GM23338 (cell line): ENCODE measurements around the gene ARHGAP30. TPM values are rescaled to one million over a fixed set of nuclear protein-coding genes. Genes with fewer than 3 reads are reported as not detected.

Experiments
- ATAC-seq: fragments of 200-7000 bp; cut with Tn5 transposase; 3 replicates; pipeline ENCODE4 v1.9.1; 2020
- DNase-seq: peaks from one replicate; pipeline ENCODE4 v3.0.0-alpha.2; 2015; ENCODE audit warnings: low spot score
- H2AFZ ChIP-seq: fragments of 200-600 bp; sonication (generic); 2 replicates; pipeline ENCODE4 v1.8.0; 2016; ENCODE audit warnings: antibody characterized with exemption, mild to moderate bottlenecking, moderate library complexity
- H3F3A ChIP-seq: fragments of 200-600 bp; sonication (generic); replicated peaks from 2 replicates; pipeline ENCODE4 v1.8.0; 2017; ENCODE audit warnings: antibody characterized with exemption, mixed run types, low read depth
- H3K27ac ChIP-seq: fragments of 200-600 bp; sonication (generic); 2 replicates; pipeline ENCODE4 v1.6.1; 2016; ENCODE audit warnings: low read depth
- H3K27me3 ChIP-seq: fragments of 200-600 bp; sonication (generic); 2 replicates; pipeline ENCODE4 v1.8.0; 2016; ENCODE audit warnings: mild to moderate bottlenecking, mixed run types, moderate library complexity; ENCODE audit not compliant: insufficient read depth
- H3K36me3 ChIP-seq: fragments of 200-600 bp; sonication (generic); 2 replicates; pipeline ENCODE4 v1.8.0; 2016; ENCODE audit warnings: mild to moderate bottlenecking; ENCODE audit not compliant: insufficient read depth
- H3K4me1 ChIP-seq: fragments of 200-600 bp; sonication (generic); 2 replicates; pipeline ENCODE4 v1.8.0; 2016; ENCODE audit warnings: mild to moderate bottlenecking, moderate library complexity; ENCODE audit not compliant: insufficient read depth
- H3K4me2 ChIP-seq: fragments of 200-600 bp; sonication (generic); 2 replicates; pipeline ENCODE4 v1.7.1; 2017; ENCODE audit warnings: mixed run types
- H3K4me3 ChIP-seq: fragments of 200-600 bp; sonication (generic); 2 replicates; pipeline ENCODE4 v1.6.1; 2016; ENCODE audit warnings: mixed run types
- H3K79me2 ChIP-seq: fragments of 200-600 bp; sonication (generic); replicated peaks from 2 replicates; pipeline ENCODE4 v1.8.0; 2017; ENCODE audit warnings: mild to moderate bottlenecking; ENCODE audit not compliant: insufficient read depth
- H3K9me2 ChIP-seq: fragments of 200-600 bp; sonication (generic); 2 replicates; pipeline ENCODE4 v1.8.0; 2017; ENCODE audit not compliant: insufficient read depth
- H4K20me1 ChIP-seq: fragments of 200-600 bp; sonication (generic); replicated peaks from 2 replicates; pipeline ENCODE4 v1.8.0; 2017; ENCODE audit warnings: mild to moderate bottlenecking; ENCODE audit not compliant: insufficient read depth
- H3K27ac Mint-ChIP-seq: 2 replicates; pipeline ENCODE4 v1.8.0; 2020; ENCODE audit warnings: inconsistent platforms, mild to moderate bottlenecking, moderate library complexity, mixed read lengths
- H3K27me3 Mint-ChIP-seq: 3 replicates; pipeline ENCODE4 v1.8.0; 2022; ENCODE audit warnings: low read depth, mild to moderate bottlenecking, moderate library complexity, mixed read lengths, inconsistent platforms; ENCODE audit not compliant: insufficient read depth, poor library complexity
- H3K36me3 Mint-ChIP-seq: 3 replicates; pipeline ENCODE4 v1.8.0; 2021; ENCODE audit warnings: low read depth, mild to moderate bottlenecking, inconsistent platforms, moderate library complexity, mixed read lengths
- H3K4me1 Mint-ChIP-seq: 3 replicates; pipeline ENCODE4 v1.8.0; 2020; ENCODE audit warnings: mild to moderate bottlenecking, inconsistent platforms, mixed read lengths
- H3K4me3 Mint-ChIP-seq: 3 replicates; pipeline ENCODE4 v1.8.0; 2021; ENCODE audit warnings: moderate library complexity, mild to moderate bottlenecking, inconsistent platforms, mixed read lengths
- H3K9me3 Mint-ChIP-seq: 3 replicates; pipeline ENCODE4 v1.8.0; 2020; ENCODE audit warnings: moderate library complexity, mild to moderate bottlenecking, inconsistent platforms, mixed read lengths
- CREB1 ChIP-seq: fragments of 250-450 bp; sonication (Bioruptor Pico); IDR thresholded peaks from 2 replicates; pipeline ENCODE4 v1.5.0; 2020; ENCODE audit warnings: low read depth, mild to moderate bottlenecking, moderate library complexity
- EZH2 ChIP-seq: fragments of 200-600 bp; sonication (generic); IDR thresholded peaks from one replicate; pipeline ENCODE4 v1.8.0; 2017; ENCODE audit warnings: antibody characterized with exemption, mild to moderate bottlenecking, low read depth; ENCODE audit not compliant: unreplicated experiment
- EZH2phosphoT487 ChIP-seq: fragments of 200-600 bp; sonication (generic); IDR thresholded peaks from one replicate; pipeline ENCODE4 v1.8.1; 2018; ENCODE audit warnings: antibody characterized with exemption; ENCODE audit not compliant: unreplicated experiment
- JUNB ChIP-seq: IDR thresholded peaks from one replicate; pipeline ENCODE4 v1.6.1; 2016; ENCODE audit warnings: antibody characterized with exemption; ENCODE audit not compliant: unreplicated experiment
- POLR2AphosphoS5 ChIP-seq: IDR thresholded peaks from 2 replicates; pipeline ENCODE4 v1.6.1; 2016; ENCODE audit warnings: antibody characterized with exemption, low read depth
- STAT1 ChIP-seq: IDR thresholded peaks from one replicate; pipeline ENCODE4 v1.6.1; 2016; ENCODE audit warnings: antibody characterized with exemption; ENCODE audit not compliant: unreplicated experiment
- ZNF114 ChIP-seq: fragments of 250-450 bp; sonication (Bioruptor Pico); IDR thresholded peaks from 2 replicates; pipeline ENCODE4 v1.5.0; 2020; ENCODE audit warnings: mild to moderate bottlenecking, moderate library complexity
- ZNF331 ChIP-seq: fragments of 250-450 bp; sonication (Bioruptor Pico); IDR thresholded peaks from 2 replicates; pipeline ENCODE4 v1.5.0; 2020; ENCODE audit warnings: low read depth, mild to moderate bottlenecking, moderate library complexity
- polyA plus RNA-seq: library from polyadenylated mRNA; unstranded; fragments of >200 nt; fragmentation: Nextera tagmentation; extraction: Ambion mirVana; gene quantifications from 2 replicates; pipeline ENCODE4 v1.2.1, GENCODE V29; 2016
- total RNA-seq: library from RNA; depleted of rRNA; stranded (reverse); fragments of >200 nt; shearing (Covaris generic); gene quantifications from 2 replicates; pipeline ENCODE4 v1.2.3, GENCODE V29; 2014
- TF ChIP-seq, protein P1 (sequence below): IDR thresholded peaks from one replicate; pipeline ENCODE4 v1.6.1; 2018; ENCODE audit warnings: antibody characterized with exemption; ENCODE audit not compliant: unreplicated experiment
- TF ChIP-seq, protein P2 (sequence below): IDR thresholded peaks from 2 replicates; pipeline ENCODE4 v1.6.1; 2016; ENCODE audit warnings: antibody characterized with exemption

ARHGAP30 gene
- total and polyA plus RNA-seq, 2 experiments from 2014 or later = 0.45 TPM; not detected in 1

DNA sequence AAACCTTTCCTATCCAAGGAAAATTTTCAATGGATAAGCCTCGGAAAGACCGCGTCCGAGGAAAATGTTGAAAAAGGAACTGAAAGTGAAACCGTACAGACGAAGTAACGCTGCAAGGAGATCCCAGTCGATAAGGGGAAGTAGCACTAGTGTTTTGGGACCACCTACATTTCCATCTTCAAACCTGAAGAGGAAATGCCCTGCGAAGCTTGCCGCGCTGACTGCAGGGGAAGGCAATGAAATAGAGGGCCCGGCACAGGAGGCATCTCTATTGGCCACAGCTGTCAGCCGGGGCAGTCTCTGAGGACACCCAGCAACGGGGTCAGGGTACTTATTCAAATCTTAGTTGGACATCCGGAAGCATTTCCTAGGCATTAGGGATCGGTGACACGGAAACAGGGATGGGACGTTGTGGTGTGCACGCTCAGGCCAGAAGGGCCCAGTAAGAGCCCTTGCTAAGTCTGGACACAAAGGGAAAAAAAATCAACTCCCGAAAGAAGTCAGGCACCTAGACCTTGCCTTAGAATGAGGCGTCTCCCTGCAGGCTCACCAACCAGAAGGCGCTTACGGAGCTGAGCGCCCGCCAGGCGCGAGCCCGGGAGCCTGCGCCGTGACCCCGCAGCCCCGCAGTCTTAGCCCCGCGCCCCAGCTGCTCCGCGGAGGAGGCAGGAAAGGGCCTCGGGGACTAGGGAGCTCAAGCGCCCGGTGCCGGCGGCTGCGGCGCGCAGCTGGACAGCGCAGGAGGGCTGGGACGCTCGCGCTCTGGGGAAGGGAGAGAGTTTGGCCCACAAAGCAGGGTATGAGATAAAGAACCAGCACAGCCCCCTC is 24.6 kb downstream of the ARHGAP30 start:
- peaks cover 54% of the 10 kb centered on the region for H3K36me3 Mint-ChIP-seq
- Histone ChIP-seq H3K9me2 (peaks cover 15% of the 10 kb centered on the region), H3K4me1 (peaks cover 7% of the 10 kb centered on the region), H3K4me3 (peak overlapping the region; percentile 52), H3K79me2 (peaks cover 27% of the 10 kb centered on the region), H4K20me1 (no peaks in the 10 kb centered on the region; the same call in 1 of the 2 replicates), H3K36me3 (peaks cover 19% of the 10 kb centered on the region), H3F3A (peaks cover 22% of the 10 kb centered on the region), H3K27me3 (peaks cover 5% of the 10 kb centered on the region; the same call in 1 of the 2 replicates), H2AFZ (no peak overlapping the region), H3K4me2 (peak overlapping the region; percentile 86), H3K27ac (peak overlapping the region; percentile 90)
- peak overlapping the region; percentile 97 for H3K4me3 Mint-ChIP-seq
- H3K27me3 Mint-ChIP-seq = peaks cover 19% of the 10 kb centered on the region
- peaks cover 25% of the 10 kb centered on the region for H3K4me1 Mint-ChIP-seq
- ATAC-seq = peak; percentile 67
- DNase-seq = peak; percentile 76
- H3K9me3 Mint-ChIP-seq = peaks cover 38% of the 10 kb centered on the region
- TF ChIP-seq POLR2AphosphoS5 (no peak), CREB1 (CRISPR knock-in tag) (0 out of 2 replicates have a peak, but pooled peaks have one; percentile 8), EZH2 (no peak)
- H3K27ac Mint-ChIP-seq = peak overlapping the region; percentile 99

- peaks cover 19% of the 10 kb centered on the region for H3K36me3 ChIP-seq
- Mint-ChIP-seq H3K36me3 (peaks cover 60% of the 10 kb centered on the region), H3K27me3 (peaks cover 19% of the 10 kb centered on the region), H3K27ac (peak overlapping the region; percentile 88; the same call in 1 of the 2 replicates), H3K4me3 (peak overlapping the region; percentile 97), H3K9me3 (peaks cover 33% of the 10 kb centered on the region), H3K4me1 (peaks cover 25% of the 10 kb centered on the region)
- peaks cover 15% of the 10 kb centered on the region; the same call in 1 of the 2 replicates for H3K9me2 ChIP-seq
- DNase-seq = peak; percentile 27
- H3K4me1 ChIP-seq = peaks cover 8% of the 10 kb centered on the region
- peaks cover 27% of the 10 kb centered on the region for H3F3A ChIP-seq
- H3K79me2 ChIP-seq = peaks cover 27% of the 10 kb centered on the region
- no peak overlapping the region for H2AFZ ChIP-seq
- H4K20me1 ChIP-seq = no peaks in the 10 kb centered on the region; the same call in 1 of the 2 replicates
- peaks cover 5% of the 10 kb centered on the region; the same call in 1 of the 2 replicates for H3K27me3 ChIP-seq
- H3K4me2 ChIP-seq = peak overlapping the region; percentile 86
- H3K27ac ChIP-seq = 0 out of 2 replicates have a peak overlapping the region, but pooled peaks have one; percentile 12
- H3K4me3 ChIP-seq = peak overlapping the region; percentile 52
- ATAC-seq = no peak
- TF ChIP-seq ZNF331 (CRISPR knock-in tag) (no peak), STAT1 (no peak), ZNF114 (CRISPR knock-in tag) (no peak), EZH2phosphoT487 (no peak), CREB1 (CRISPR knock-in tag) (no peak), JUNB (no peak), EZH2 (no peak)
- TF ChIP-seq, protein P1, sequence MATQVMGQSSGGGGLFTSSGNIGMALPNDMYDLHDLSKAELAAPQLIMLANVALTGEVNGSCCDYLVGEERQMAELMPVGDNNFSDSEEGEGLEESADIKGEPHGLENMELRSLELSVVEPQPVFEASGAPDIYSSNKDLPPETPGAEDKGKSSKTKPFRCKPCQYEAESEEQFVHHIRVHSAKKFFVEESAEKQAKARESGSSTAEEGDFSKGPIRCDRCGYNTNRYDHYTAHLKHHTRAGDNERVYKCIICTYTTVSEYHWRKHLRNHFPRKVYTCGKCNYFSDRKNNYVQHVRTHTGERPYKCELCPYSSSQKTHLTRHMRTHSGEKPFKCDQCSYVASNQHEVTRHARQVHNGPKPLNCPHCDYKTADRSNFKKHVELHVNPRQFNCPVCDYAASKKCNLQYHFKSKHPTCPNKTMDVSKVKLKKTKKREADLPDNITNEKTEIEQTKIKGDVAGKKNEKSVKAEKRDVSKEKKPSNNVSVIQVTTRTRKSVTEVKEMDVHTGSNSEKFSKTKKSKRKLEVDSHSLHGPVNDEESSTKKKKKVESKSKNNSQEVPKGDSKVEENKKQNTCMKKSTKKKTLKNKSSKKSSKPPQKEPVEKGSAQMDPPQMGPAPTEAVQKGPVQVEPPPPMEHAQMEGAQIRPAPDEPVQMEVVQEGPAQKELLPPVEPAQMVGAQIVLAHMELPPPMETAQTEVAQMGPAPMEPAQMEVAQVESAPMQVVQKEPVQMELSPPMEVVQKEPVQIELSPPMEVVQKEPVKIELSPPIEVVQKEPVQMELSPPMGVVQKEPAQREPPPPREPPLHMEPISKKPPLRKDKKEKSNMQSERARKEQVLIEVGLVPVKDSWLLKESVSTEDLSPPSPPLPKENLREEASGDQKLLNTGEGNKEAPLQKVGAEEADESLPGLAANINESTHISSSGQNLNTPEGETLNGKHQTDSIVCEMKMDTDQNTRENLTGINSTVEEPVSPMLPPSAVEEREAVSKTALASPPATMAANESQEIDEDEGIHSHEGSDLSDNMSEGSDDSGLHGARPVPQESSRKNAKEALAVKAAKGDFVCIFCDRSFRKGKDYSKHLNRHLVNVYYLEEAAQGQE = no peak
- TF ChIP-seq, protein P2, sequence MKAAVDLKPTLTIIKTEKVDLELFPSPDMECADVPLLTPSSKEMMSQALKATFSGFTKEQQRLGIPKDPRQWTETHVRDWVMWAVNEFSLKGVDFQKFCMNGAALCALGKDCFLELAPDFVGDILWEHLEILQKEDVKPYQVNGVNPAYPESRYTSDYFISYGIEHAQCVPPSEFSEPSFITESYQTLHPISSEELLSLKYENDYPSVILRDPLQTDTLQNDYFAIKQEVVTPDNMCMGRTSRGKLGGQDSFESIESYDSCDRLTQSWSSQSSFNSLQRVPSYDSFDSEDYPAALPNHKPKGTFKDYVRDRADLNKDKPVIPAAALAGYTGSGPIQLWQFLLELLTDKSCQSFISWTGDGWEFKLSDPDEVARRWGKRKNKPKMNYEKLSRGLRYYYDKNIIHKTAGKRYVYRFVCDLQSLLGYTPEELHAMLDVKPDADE = no peak
Observed at GRCh38 chr1:161044535-161044907, 25.2 kb downstream of the ARHGAP30 start.
